Mucosa of stomach (tissue), 1 donor: ENCODE measurements around the gene AGPAT1.

Experiments
- H3K27me3 ChIP-seq: one replicate; pipeline ENCODE4 v1.7.0; 2013; ENCODE audit warnings: mild to moderate bottlenecking, low read length; ENCODE audit not compliant: control insufficient read depth, insufficient read depth
- H3K36me3 ChIP-seq: one replicate; pipeline ENCODE4 v1.7.0; 2013; ENCODE audit warnings: low read length; ENCODE audit not compliant: control insufficient read depth, insufficient read depth
- H3K4me1 ChIP-seq: one replicate; pipeline ENCODE4 v1.7.0; 2013; ENCODE audit warnings: mild to moderate bottlenecking, low read length; ENCODE audit not compliant: control insufficient read depth, insufficient read depth
- H3K4me3 ChIP-seq: one replicate; pipeline ENCODE4 v1.7.0; 2013; ENCODE audit warnings: low read length
- H3K9ac ChIP-seq: one replicate; pipeline ENCODE4 v1.7.0; 2013; ENCODE audit warnings: mild to moderate bottlenecking, low read length, moderate library complexity
- H3K9me3 ChIP-seq: one replicate; pipeline ENCODE4 v1.7.0; 2013; ENCODE audit warnings: mild to moderate bottlenecking, low read length, moderate library complexity; ENCODE audit not compliant: control insufficient read depth
- donor health status: Pancreatic carcinoma.

Gene AGPAT1

DNA sequence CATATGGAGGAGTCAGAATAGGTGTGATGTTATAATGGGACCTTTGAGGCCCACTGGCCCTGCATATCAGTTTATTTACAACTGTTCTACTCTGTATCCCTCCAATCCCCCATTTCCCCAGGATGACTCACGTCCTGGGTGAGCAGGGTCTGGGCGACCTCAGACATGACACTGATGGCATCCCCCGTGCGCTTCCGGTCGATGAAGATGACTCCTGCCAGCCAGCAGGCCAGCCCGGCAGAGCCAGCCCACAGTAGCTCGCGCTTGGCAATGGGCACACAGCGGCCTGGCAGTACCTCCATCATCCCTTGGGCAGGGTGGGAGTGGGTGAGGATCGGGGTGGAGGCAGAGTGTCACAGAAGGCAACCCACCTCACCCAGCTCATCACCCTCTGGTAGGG, 5.6 kb downstream of the AGPAT1 start:
- no peaks in the 10 kb centered on the region for H3K9me3 ChIP-seq
- H3K4me3 ChIP-seq, result no peak overlapping the region
- H3K36me3 ChIP-seq, result no peaks in the 10 kb centered on the region
- no peaks in the 10 kb centered on the region for H3K27me3 ChIP-seq
- no peak overlapping the region for H3K9ac ChIP-seq
- H3K4me1 ChIP-seq, result peaks cover 43% of the 10 kb centered on the region

DNA sequence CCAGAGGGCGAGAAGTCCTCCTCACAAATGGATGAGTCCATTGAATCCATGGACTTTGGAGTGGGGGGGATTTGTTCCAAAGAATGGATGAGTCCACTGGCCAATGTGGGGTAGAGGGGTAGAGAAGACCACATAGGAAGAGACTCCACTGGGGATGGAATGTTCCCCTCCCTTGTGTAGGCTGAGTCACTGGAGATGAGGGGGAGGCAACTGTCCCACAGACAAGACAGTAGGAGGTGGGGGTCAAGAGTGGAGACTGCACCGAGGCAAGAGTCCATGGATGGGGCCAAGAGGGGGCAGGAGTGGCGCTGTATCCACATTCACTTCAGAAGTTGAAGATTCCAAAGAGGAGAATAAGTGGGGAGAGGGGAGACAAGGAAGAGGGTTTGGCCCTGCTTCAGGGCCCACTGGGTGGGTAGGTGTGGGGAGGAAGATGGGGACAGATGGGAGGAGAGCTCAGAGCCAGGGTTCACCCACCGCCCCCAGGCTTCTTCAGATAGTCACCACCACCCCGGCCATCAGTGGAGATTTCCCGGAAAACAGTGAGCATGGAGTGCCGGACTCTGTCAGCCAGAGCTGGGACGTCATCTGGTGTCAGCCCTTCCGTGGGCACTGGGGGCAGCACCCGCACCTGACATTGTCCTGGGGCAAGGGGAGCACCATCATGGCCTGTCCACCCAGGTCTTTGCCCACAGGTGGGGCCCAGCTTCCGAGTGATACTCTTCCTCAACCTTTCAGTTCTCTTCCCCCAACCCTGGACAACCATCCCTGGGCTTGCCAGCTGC, 6.9 kb downstream of the AGPAT1 start:
- Histone ChIP-seq H3K4me1 (peaks cover 35% of the 10 kb centered on the region), H3K36me3 (no peaks in the 10 kb centered on the region), H3K27me3 (no peaks in the 10 kb centered on the region), H3K4me3 (no peak overlapping the region), H3K9ac (peak overlapping the region; percentile 9), H3K9me3 (no peaks in the 10 kb centered on the region)

DNA sequence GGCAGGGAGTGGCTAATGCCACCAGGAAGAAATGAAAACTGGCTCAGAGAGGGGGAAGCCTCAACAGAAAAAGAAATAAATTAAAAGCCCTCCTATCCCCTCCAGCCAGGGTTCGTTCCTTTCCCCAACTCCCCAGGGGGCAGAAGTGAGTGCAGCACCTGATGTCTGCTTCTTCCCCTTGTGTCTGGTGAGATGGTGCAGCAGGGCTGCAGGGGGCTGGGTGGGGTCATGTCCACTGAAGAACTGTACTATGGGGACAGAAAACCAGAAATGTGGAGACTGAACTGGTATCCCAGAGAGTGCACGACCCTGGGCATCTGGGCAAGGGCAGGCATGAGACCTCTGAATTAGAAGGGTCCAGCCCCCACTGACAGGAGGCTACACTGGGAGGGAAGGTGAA, 7.5 kb downstream of the AGPAT1 start:
- H3K9ac ChIP-seq, result peak overlapping the region; percentile 24
- H3K27me3 ChIP-seq, result no peaks in the 10 kb centered on the region
- no peak overlapping the region for H3K4me3 ChIP-seq
- peaks cover 35% of the 10 kb centered on the region for H3K4me1 ChIP-seq
- no peaks in the 10 kb centered on the region for H3K9me3 ChIP-seq
- H3K36me3 ChIP-seq, result no peaks in the 10 kb centered on the region

DNA sequence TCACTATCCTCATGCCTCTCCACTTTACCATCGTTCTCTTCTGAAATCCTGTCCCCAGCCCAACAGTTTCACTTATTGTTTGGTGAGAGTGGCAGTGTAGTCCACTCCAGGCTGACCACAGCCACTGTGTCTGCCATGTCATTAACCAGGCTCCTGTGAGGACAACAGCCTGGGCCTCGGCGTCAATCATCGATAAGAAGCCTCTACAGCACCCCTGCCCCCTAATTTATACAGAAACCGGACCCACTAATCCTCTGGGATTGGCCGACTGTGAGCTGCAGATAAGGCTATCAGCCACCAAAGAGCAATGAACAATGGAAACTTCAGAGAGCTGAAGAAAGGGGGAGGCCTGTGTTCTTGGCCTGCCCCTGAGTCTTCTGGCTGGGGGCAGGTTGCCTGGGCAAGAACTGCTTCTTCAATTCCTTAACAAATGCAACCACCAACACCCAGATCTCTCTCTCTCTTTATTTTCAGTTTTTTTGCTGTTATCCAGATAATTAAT, 8.1 kb downstream of the AGPAT1 start:
- H3K4me3 ChIP-seq, result no peak overlapping the region
- no peaks in the 10 kb centered on the region for H3K36me3 ChIP-seq

DNA sequence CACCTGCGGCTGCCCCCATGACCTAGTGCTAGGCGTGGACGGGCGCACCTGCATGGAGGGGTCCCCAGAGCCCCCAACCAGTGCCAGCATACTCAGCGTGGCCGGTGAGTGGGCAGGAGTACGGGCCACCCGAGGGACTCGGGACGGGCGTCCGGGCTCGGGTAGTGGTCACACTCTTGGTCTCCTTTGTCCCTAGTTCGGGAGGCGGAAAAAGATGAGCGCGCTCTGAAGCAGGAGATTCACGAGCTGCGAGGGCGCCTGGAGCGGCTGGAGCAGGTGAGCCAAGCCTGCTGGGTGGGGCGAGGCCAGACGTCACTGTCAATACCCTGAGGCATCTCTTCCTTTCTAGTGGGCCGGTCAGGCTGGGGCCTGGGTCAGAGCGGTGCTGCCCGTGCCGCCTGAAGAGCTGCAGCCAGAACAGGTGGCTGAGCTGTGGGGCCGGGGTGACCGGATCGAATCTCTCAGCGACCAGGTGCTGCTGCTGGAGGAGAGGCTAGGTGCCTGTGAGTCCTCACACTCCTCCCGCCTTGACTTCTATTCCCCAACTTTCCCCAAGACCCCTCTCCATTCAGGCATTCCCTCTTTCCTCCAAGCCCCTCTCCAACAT, 8.6 kb downstream of the AGPAT1 start:
- Histone ChIP-seq H3K9ac (peak overlapping the region; percentile 24), H3K36me3 (no peaks in the 10 kb centered on the region), H3K27me3 (no peaks in the 10 kb centered on the region), H3K4me3 (no peak overlapping the region), H3K4me1 (peaks cover 35% of the 10 kb centered on the region), H3K9me3 (no peaks in the 10 kb centered on the region)

More for the DNA sequence above, 8.1 kb downstream of the AGPAT1 start:
- H3K9ac ChIP-seq, result peak overlapping the region; percentile 24
- H3K4me1 ChIP-seq, result peaks cover 35% of the 10 kb centered on the region
- H3K9me3 ChIP-seq, result no peaks in the 10 kb centered on the region
- H3K27me3 ChIP-seq, result no peaks in the 10 kb centered on the region

DNA sequence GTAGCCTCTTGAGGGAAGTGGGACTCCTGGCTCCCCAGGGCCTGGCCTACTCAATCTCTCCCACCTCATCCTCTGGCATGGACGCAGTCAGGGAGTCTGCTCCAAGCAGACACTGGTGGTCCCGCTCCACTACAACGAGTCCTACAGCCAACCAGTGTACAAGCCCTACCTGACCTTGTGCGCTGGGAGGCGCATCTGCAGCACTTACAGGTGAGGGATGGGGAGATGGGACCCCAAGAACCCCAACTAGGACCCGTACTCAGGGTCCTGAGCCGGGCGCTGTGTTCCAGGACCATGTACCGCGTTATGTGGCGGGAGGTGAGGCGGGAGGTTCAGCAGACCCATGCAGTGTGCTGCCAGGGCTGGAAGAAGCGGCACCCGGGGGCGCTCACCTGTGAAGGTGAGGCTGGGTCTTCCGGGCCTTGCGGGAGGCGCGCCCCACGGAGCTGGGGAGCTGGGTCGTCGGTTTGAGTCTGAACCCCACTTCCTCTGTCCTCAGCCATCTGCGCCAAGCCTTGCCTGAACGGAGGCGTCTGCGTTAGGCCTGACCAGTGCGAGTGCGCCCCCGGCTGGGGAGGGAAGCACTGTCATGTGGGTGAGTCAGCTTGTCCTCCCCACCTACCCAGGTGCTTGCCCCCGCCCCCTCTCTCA, 9.3 kb downstream of the AGPAT1 start:
- H3K9me3 ChIP-seq, result no peaks in the 10 kb centered on the region
- H3K9ac ChIP-seq, result no peak overlapping the region
- peaks cover 35% of the 10 kb centered on the region for H3K4me1 ChIP-seq
- H3K36me3 ChIP-seq, result no peaks in the 10 kb centered on the region
- no peak overlapping the region for H3K4me3 ChIP-seq
- no peaks in the 10 kb centered on the region for H3K27me3 ChIP-seq

DNA sequence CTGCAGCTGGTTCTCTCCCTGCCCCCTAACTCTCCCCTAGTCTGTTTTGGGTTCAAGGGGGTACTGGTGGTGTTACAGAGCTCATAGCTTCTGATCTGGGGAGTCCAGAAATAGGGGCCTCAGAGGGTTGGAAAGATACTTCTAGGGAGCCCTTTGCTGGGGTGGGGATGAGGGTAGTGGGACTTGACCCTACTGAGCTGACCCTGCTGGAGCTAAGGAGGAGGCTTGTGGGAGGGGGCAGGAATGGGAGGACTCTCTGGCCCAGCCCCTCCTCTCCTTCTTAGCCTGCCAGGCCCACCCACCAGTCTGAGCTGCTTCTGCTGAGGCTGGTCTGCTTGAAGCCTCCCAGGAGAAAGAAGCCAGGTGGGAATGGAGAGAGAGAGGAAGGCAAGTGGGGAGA, 11.6 kb downstream of the AGPAT1 start, which contains the start of gene EGFL8:
EGFL8 (plus strand) TSS at position 301 of the 400 bp plus-strand sequence. CDS start 1,571 bp downstream, outside the sequence.
- Histone ChIP-seq H3K9me3 (no peaks in the 10 kb centered on the region), H3K4me3 (no peak within 1 kb of the TSS), H3K9ac (no peak within 1 kb of the TSS), H3K4me1 (peaks cover 26% of the 10 kb centered on the region), H3K27me3 (no peaks in the 10 kb centered on the region), H3K36me3 (no peaks in the 10 kb centered on the region)

DNA sequence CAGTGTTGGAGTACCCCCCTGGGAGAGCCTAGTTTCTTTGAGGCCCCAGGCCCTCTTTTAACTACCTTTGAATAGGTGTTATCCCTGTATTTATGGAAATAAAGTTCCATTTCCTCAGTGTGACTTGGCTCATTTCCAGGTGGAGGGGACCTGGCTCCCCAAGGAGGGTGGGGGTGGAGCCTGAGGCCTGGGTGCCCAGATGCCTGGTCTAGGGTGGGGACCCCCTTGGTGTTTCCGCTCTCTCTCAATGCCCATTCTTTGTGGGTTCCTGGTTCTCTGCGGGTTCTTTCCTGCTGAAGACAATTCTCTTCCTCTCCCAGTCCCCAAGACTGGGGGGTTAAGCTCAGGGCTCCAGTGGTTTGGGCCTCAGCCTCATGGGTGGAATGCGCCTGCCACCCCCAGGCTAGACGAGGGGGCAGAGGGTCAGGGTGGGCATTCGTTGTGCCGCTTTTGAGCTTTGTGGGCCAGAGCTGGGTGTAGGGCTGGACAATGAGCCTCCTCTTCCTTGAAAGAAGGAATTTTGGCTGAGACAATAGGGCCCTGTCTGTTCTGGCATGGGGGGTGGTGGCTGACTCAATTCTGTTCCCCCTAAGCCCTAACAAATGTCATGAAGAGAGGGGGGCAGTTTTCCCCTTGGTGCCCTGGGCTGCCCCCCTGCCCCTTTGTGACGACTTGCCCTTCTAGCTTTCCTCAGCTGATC, 12.2 kb downstream of the AGPAT1 start:
- Histone ChIP-seq H3K4me1 (peaks cover 21% of the 10 kb centered on the region), H3K4me3 (no peak overlapping the region), H3K27me3 (no peaks in the 10 kb centered on the region), H3K9me3 (no peaks in the 10 kb centered on the region), H3K9ac (no peak overlapping the region), H3K36me3 (no peaks in the 10 kb centered on the region)

DNA sequence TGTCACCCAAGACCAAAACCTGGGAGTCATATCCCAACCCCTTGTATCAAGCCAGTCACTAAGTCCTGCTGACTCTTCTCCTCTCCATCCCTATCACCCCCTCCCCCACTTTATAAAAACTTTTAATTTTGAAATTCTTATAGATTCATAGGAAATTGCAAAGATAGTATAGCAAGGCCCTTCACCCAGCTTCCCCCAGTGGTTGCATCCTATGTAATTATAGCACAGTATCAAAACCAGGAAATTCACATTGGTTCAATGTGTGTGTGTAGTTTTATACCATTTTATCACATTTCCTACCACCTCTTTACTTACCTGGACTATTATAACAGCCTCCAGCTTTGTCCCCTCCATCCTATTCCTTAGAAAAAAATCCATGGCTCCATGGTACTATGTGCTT, 17.8 kb downstream of the AGPAT1 start:
- Histone ChIP-seq H3K4me1 (peaks cover 24% of the 10 kb centered on the region), H3K9me3 (no peaks in the 10 kb centered on the region), H3K4me3 (no peak overlapping the region), H3K27me3 (no peaks in the 10 kb centered on the region), H3K9ac (no peak overlapping the region), H3K36me3 (peaks cover 9% of the 10 kb centered on the region)

DNA sequence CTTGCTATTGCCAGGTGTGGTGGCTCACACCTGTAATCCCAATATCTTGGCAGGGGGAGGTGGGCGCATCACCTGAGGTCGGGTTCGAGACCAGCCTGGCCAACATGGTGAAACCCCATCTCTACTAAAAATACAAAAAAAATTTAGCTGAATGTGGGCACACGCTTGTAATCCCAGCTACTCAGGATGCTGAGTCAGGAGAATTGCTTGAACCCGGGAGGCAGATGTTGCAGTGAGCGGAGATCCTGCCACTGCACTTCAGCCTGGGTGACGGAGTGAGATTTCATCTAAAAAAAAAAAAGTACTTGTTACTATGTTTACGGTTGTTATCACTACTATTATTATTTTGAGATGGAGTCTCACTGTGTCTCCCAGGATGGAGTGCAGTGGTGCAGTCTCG, 19.0 kb downstream of the AGPAT1 start:
- H3K27me3 ChIP-seq, result no peaks in the 10 kb centered on the region
- no peaks in the 10 kb centered on the region for H3K9me3 ChIP-seq
- peaks cover 9% of the 10 kb centered on the region for H3K36me3 ChIP-seq
- H3K9ac ChIP-seq, result no peak overlapping the region
- H3K4me1 ChIP-seq, result peaks cover 26% of the 10 kb centered on the region
- no peak overlapping the region for H3K4me3 ChIP-seq

DNA sequence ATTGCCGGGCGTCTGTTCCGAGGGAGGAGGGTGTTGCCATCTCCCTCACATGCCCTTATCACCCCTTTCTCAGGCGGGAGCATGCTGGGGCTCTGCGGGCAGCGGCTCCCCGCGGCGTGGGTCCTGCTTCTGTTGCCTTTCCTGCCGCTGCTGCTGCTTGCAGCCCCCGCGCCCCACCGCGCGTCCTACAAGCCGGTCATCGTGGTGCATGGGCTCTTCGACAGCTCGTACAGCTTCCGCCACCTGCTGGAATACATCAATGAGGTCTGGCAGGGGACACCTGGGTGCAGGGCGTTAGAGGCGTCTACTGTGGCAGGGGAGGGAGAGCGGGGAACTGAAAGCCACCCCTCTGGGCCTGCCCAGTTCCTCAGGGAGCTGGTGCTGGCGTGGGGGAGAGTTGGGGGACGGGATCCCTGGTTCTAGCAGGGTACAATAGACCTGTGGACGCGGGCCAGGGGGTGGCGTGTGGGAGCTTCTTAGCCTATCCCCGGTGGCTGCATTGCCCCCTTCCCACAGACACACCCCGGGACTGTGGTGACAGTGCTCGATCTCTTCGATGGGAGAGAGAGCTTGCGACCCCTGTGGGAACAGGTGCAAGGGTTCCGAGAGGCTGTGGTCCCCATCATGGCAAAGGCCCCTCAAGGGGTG, 21.2 kb downstream of the AGPAT1 start:
- no peaks in the 10 kb centered on the region for H3K27me3 ChIP-seq
- H3K36me3 ChIP-seq, result peaks cover 9% of the 10 kb centered on the region
- peak overlapping the region; percentile 86 for H3K9ac ChIP-seq
- H3K4me1 ChIP-seq, result peaks cover 30% of the 10 kb centered on the region
- no peaks in the 10 kb centered on the region for H3K9me3 ChIP-seq
- peak overlapping the region; percentile 95 for H3K4me3 ChIP-seq
